HG03354 (cell line): ENCODE results near the gene CHST1.

Experiments used
- ATAC-seq: cut with Tn5 transposase; IDR thresholded peaks from one replicate; pipeline ENCODE4 v1.9.1; 2021; ENCODE audit warnings: mild to moderate bottlenecking; ENCODE audit not compliant: unreplicated experiment, poor library complexity, severe bottlenecking

CHST1 gene

GRCh38 chr11:45665206-45665932 lies at the start of gene CHST1:
Gene CHST1 (minus strand): TSS chr11:45665622. CDS start chr11:45650923, 14,699 bp downstream.
- no peak for ATAC-seq

GRCh38 chr11:45713573-45713972 lies 48.2 kb upstream of the CHST1 start:
- ATAC-seq = no peak

GRCh38 chr11:45710561-45710960 lies 45.1 kb upstream of the CHST1 start:
- no peak for ATAC-seq

- no peak for ATAC-seq
Observed at GRCh38 chr11:45708887-45709663, 43.7 kb upstream of the CHST1 start.

- no peak for ATAC-seq
Observed at GRCh38 chr11:45704635-45705034, 39.2 kb upstream of the CHST1 start.

- no peak for ATAC-seq
Observed at GRCh38 chr11:45704133-45704532, 38.7 kb upstream of the CHST1 start.

GRCh38 chr11:45702511-45702910 lies 37.1 kb upstream of the CHST1 start:
- no peak for ATAC-seq

- no peak for ATAC-seq
Observed at GRCh38 chr11:45698777-45699497, 33.5 kb upstream of the CHST1 start.

GRCh38 chr11:45692808-45693453 lies 27.5 kb upstream of the CHST1 start:
- no peak for ATAC-seq

GRCh38 chr11:45688472-45689033 lies 23.1 kb upstream of the CHST1 start:
- no peak for ATAC-seq

- no peak for ATAC-seq
Observed at GRCh38 chr11:45687836-45688235, 22.4 kb upstream of the CHST1 start.

- no peak for ATAC-seq
Observed at GRCh38 chr11:45685964-45686537, 20.6 kb upstream of the CHST1 start.

GRCh38 chr11:45684440-45684839 lies 19.0 kb upstream of the CHST1 start:
- no peak for ATAC-seq

- no peak for ATAC-seq
Observed at GRCh38 chr11:45683271-45684058, 18.0 kb upstream of the CHST1 start.

GRCh38 chr11:45679806-45680205 lies 14.4 kb upstream of the CHST1 start:
- no peak for ATAC-seq

GRCh38 chr11:45678976-45679375 lies 13.6 kb upstream of the CHST1 start:
- ATAC-seq = no peak

GRCh38 chr11:45677770-45678512 lies 12.5 kb upstream of the CHST1 start:
- ATAC-seq = no peak

GRCh38 chr11:45676522-45677095 lies 11.2 kb upstream of the CHST1 start:
- ATAC-seq = peak; percentile 73
